HG03060 (cell line): ENCODE measurements around the gene KCNN1.
A peak's percentile ranks its signal among the peaks of the same experiment; 100 is the strongest.
"Not testable (repeated sequence)": the region's sequence is repeated elsewhere in the genome, so short reads cannot be mapped to it uniquely, and the experiment has no call there.

Experiments
- ATAC-seq: cut with Tn5 transposase; IDR thresholded peaks from one replicate; pipeline ENCODE4 v1.9.1; 2021; ENCODE audit warnings: low read depth, moderate number of reproducible peaks; ENCODE audit not compliant: unreplicated experiment

Gene KCNN1

GRCh38 chr19:17966550-17967256, at the start of gene KCNN1:
TSS of gene KCNN1 (plus strand) at chr19:17967107. CDS start at chr19:17973889, 6,782 bp downstream.
- no peak for ATAC-seq

DNA sequence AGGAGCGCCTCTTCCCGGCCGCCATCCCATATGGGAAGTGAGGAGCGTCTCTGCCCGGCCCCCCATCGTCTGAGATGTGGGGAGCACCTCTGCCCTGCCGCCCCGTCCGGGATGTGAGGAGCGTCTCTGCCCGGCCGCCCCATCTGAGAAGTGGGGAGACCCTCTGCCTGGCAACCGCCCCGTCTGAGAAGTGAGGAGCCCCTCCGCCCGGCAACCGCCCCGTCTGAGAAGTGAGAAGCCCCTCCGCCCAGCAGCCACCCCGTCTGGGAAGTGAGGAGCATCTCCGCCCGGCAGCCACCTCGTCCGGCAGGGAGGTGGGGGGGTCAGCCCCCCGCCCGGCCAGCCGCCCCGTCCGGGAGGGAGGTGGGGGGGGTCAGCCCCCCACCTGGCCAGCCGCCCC, 48.8 kb upstream of the KCNN1 start:
- not testable (repeated sequence) for ATAC-seq

GRCh38 chr19:17919122-17919521, 47.8 kb upstream of the KCNN1 start:
- not testable (repeated sequence) for ATAC-seq

DNA sequence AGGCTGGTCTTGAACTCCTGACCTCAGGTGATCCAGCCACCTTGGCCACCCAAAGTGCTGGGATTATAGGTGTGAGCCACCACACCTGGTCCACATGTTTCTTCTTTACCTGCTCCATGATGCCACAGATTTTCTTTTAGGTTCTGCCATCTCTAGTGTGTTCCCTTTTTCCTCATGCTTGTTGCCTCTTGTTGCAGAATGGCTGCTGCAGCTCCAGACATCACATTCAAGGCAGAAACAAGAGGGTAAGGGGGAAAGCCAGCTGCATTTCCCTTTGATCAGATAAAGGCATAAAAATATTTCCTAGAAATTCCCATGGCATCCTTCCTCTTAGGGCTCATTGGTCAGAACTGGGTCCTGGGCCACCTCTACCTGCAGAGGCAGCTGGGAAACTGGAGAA, 46.4 kb upstream of the KCNN1 start:
- no peak for ATAC-seq

- no peak for ATAC-seq
Observed at GRCh38 chr19:17922138-17922537, 44.8 kb upstream of the KCNN1 start.

DNA sequence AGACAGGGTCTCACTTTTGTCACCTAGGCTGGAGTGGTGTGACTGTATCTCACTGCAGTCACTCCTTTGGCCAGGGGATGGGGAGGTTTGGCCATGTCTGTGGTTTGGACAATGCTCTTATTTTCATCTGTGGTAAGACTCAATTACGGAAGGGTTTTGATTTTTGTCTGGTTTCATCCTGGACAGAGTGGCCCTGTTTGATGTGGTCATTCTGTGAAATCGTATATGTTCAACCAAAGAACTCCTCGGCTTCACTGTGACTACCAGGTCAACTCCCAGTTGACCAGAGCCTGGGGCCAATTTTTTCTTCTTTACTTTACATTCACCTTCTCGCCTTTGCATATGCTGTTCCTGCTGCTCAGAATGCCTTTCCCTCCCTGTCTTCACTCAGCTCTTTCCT, 40.9 kb upstream of the KCNN1 start:
- ATAC-seq: no peak

DNA sequence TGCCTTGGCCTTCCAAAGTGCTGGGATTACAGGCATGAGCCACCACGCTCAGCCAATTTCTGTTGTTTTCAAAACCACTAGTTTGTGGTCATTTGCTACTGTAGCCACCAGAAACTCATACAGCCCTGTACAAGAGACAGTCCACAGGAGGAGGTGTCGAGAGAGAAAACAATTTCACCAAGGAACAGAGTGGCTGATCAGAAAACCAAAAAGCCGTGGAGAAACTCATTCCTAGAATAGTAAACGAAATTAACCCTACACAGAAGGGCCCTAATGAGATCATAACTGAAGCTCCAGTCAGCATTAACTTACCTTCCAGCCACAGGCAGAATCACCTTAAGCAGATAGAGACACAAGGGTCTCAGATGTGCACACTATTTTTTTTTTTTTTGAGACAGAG, 37.9 kb upstream of the KCNN1 start:
- ATAC-seq: no peak

- ATAC-seq: no peak
Observed at GRCh38 chr19:17931532-17932191, 35.2 kb upstream of the KCNN1 start.

GRCh38 chr19:17932485-17933338, 34.2 kb upstream of the KCNN1 start, which contains the start of gene CCDC124:
TSS of gene CCDC124 (plus strand) at chr19:17933015. CDS start at chr19:17936421, 3,406 bp downstream.
- ATAC-seq: peak; percentile 71

- ATAC-seq: no peak
Observed at GRCh38 chr19:17933414-17934129, 33.3 kb upstream of the KCNN1 start.

DNA sequence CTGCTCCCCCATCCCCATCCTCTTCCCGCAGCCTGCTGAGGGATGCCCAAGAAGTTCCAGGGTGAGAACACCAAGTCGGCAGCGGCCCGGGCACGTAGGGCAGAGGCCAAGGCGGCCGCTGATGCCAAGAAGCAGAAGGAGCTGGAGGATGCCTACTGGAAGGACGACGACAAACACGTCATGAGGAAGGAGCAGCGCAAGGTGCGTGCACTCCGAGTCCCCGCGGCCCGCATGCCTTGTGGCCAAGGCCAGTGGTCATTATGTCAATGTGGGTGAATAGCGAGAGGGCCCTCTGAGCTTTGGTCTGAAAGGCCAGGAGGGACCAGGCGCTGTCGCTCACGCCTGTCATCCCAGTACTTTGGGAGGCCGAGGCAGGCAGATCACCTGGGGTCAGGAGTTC, 30.5 kb upstream of the KCNN1 start:
- ATAC-seq: no peak

- ATAC-seq: no peak
Observed at GRCh38 chr19:17937371-17937900, 29.5 kb upstream of the KCNN1 start.

GRCh38 chr19:17938092-17938845, 28.6 kb upstream of the KCNN1 start:
- no peak for ATAC-seq

GRCh38 chr19:17942181-17942580, 24.7 kb upstream of the KCNN1 start:
- ATAC-seq: no peak

- ATAC-seq: no peak
Observed at GRCh38 chr19:17942582-17943273, 24.2 kb upstream of the KCNN1 start.

GRCh38 chr19:17943274-17944221, 23.4 kb upstream of the KCNN1 start:
- ATAC-seq: no peak

- ATAC-seq: no peak
Observed at GRCh38 chr19:17944301-17944700, 22.6 kb upstream of the KCNN1 start.
